Lower lobe of right lung (tissue), 2 donors: ENCODE data around the gene TRPV6. TPM values are rescaled to one million over a fixed set of nuclear protein-coding genes. Genes with fewer than 3 reads are reported as not detected.

Source experiments
- ATAC-seq, 2 donors: fragments of 200-7000 bp; cut with Tn5 transposase; one replicate each; pipeline ENCODE4 v1.9.1; 2020 to 2022; ENCODE audit warnings: mild to moderate bottlenecking in 2 of 2, moderate library complexity in 2 of 2
- DNase-seq: peaks from one replicate; pipeline ENCODE4 v3.0.0-alpha.2; 2020
- H3K27ac ChIP-seq: fragments of 200-600 bp; one replicate; pipeline ENCODE4 v1.8.0; 2022
- H3K27me3 ChIP-seq: fragments of 200-600 bp; one replicate; pipeline ENCODE4 v1.8.0; 2022; ENCODE audit warnings: low read depth
- H3K36me3 ChIP-seq: fragments of 200-600 bp; one replicate; pipeline ENCODE4 v1.8.0; 2022; ENCODE audit warnings: mild to moderate bottlenecking
- H3K4me1 ChIP-seq: fragments of 200-600 bp; one replicate; pipeline ENCODE4 v1.8.0; 2022
- H3K4me3 ChIP-seq: fragments of 200-600 bp; one replicate; pipeline ENCODE4 v1.8.0; 2022; ENCODE audit warnings: mild to moderate bottlenecking
- H3K9me3 ChIP-seq: fragments of 200-600 bp; one replicate; pipeline ENCODE4 v1.8.0; 2022
- intact Hi-C: fragments of 100-400 bp; cut with DNase I; formaldehyde crosslinking; loops from one replicate; pipeline ENCODE4 v1.11.0; 2022
- total RNA-seq: library from RNA; stranded (reverse); fragmentation: NEBNext Ultra II Directional; extraction: Animal tissue kit (Norgen Biotek cat#: 25700); gene quantifications from one replicate; pipeline ENCODE4 v1.2.1, GENCODE V29; 2021
- TF ChIP-seq, protein P1 (sequence below): fragments of 200-600 bp; IDR thresholded peaks from one replicate; pipeline ENCODE4 v1.8.0; 2022; ENCODE audit warnings: antibody characterized with exemption, mild to moderate bottlenecking
- donor health status: DM: no; HTN: yes; CAD: no; lungs with severe emphysema.

The TRPV6 gene
- total RNA-seq, 1 donor from 2014 or later = 0.21 TPM

DNA sequence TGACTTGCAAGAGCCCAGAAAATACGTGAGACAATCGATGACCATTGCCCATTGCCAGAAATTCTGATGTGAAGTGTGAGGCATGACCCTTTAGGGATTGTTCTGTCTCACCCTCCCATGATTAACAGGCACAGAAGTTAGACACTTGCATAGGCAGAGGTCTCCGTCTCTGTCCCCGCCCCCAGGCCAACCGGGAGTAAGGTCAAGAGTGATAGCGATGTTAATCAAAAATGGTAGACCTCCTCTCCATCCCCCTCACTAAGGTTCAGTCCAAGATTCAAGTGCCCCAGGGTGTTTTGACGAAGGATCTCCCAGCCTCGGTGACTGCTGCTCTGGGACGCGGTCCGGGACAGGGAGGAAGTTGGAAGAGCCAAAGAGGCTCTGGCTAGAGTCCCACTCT is 22.7 kb upstream of the TRPV6 start:
- TF ChIP-seq, protein P1, sequence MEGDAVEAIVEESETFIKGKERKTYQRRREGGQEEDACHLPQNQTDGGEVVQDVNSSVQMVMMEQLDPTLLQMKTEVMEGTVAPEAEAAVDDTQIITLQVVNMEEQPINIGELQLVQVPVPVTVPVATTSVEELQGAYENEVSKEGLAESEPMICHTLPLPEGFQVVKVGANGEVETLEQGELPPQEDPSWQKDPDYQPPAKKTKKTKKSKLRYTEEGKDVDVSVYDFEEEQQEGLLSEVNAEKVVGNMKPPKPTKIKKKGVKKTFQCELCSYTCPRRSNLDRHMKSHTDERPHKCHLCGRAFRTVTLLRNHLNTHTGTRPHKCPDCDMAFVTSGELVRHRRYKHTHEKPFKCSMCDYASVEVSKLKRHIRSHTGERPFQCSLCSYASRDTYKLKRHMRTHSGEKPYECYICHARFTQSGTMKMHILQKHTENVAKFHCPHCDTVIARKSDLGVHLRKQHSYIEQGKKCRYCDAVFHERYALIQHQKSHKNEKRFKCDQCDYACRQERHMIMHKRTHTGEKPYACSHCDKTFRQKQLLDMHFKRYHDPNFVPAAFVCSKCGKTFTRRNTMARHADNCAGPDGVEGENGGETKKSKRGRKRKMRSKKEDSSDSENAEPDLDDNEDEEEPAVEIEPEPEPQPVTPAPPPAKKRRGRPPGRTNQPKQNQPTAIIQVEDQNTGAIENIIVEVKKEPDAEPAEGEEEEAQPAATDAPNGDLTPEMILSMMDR = no peak
- Histone ChIP-seq H3K9me3 (peaks cover 4% of the 10 kb centered on the region), H3K4me3 (no peak overlapping the region), H3K27ac (no peak overlapping the region), H3K27me3 (no peaks in the 10 kb centered on the region), H3K36me3 (no peaks in the 10 kb centered on the region), H3K4me1 (no peaks in the 10 kb centered on the region)
- intact Hi-C loops = no loop called here
- no peak for ATAC-seq
- DNase-seq = no peak

DNA sequence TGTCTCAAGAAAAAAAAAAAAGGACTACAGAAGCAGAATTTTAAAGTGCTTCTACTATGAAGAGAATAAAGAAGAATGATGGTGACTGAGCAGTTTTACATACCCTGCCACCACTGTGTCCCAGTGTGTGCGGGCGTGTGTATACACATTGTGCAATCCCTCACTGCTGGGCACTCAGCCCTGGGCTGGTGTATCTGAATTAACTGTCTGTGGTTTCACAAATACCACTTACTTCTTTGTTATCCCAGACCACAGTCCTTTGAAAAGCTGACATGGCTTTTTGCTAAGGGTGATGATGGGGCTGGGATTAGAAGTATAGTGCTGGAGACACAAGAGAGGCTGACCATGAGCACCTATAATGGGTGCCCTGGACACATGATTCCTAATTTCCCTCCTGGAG is 21.1 kb upstream of the TRPV6 start:
- Histone ChIP-seq H3K27ac (no peak overlapping the region), H3K4me3 (no peak overlapping the region), H3K27me3 (no peaks in the 10 kb centered on the region), H3K36me3 (no peaks in the 10 kb centered on the region), H3K9me3 (peaks cover 4% of the 10 kb centered on the region), H3K4me1 (no peaks in the 10 kb centered on the region)
- intact Hi-C loops = no loop called here
- DNase-seq (no peak), ATAC-seq (no peak)
- TF ChIP-seq, protein P1 = no peak

DNA sequence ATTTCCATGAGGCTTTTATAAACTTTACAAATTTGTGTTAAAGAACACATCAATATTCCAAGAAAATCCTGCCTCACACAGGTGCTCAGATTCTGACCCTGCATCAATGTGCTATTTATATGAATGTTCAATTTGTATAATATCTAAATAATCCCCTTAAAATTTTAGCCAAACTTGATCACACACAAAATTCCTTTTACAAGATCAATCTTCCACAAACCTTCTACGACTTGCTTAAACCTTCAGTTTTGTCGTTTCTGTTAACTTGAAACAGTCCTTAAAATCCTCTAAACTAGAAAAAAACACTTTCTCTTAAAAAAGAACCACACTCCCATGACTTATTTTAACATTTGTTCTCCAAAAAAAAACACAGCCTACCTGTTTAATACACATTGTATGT is 20.2 kb upstream of the TRPV6 start:
- intact Hi-C loops = no loop called here

DNA sequence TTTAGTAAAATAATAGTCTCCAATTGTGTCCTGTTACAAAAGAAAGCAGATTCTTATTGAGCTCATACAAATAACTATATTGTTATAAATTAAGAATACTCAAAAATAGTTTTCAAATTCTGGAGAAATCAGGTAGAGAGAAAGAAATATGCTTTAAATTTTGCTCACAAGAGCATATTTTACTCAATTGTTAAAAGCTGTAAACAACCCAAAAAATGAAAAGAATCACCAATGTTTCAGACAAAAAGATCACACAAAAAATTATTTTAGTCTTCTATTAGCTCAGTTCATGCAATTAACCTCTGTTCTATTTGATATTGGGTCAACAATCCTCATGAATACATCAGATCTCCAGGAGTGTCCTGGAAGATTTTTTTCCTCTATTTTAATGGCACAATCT is 18.6 kb upstream of the TRPV6 start:
- DNase-seq (no peak), ATAC-seq (no peak)
- TF ChIP-seq, protein P1 = no peak
- no peak overlapping the region for H3K4me3 ChIP-seq
- H3K4me1 ChIP-seq = no peaks in the 10 kb centered on the region
- H3K27me3 ChIP-seq = no peaks in the 10 kb centered on the region
- no peak overlapping the region for H3K27ac ChIP-seq
- intact Hi-C loops = no loop called here
- peaks cover 4% of the 10 kb centered on the region for H3K9me3 ChIP-seq
- no peaks in the 10 kb centered on the region for H3K36me3 ChIP-seq

More for the DNA sequence above, 20.2 kb upstream of the TRPV6 start:
- Histone ChIP-seq H3K27ac (no peak overlapping the region), H3K27me3 (no peaks in the 10 kb centered on the region), H3K4me1 (no peaks in the 10 kb centered on the region), H3K9me3 (peaks cover 4% of the 10 kb centered on the region), H3K4me3 (no peak overlapping the region), H3K36me3 (no peaks in the 10 kb centered on the region)
- no peak for ATAC-seq
- DNase-seq = no peak
- TF ChIP-seq, protein P1 = no peak

DNA sequence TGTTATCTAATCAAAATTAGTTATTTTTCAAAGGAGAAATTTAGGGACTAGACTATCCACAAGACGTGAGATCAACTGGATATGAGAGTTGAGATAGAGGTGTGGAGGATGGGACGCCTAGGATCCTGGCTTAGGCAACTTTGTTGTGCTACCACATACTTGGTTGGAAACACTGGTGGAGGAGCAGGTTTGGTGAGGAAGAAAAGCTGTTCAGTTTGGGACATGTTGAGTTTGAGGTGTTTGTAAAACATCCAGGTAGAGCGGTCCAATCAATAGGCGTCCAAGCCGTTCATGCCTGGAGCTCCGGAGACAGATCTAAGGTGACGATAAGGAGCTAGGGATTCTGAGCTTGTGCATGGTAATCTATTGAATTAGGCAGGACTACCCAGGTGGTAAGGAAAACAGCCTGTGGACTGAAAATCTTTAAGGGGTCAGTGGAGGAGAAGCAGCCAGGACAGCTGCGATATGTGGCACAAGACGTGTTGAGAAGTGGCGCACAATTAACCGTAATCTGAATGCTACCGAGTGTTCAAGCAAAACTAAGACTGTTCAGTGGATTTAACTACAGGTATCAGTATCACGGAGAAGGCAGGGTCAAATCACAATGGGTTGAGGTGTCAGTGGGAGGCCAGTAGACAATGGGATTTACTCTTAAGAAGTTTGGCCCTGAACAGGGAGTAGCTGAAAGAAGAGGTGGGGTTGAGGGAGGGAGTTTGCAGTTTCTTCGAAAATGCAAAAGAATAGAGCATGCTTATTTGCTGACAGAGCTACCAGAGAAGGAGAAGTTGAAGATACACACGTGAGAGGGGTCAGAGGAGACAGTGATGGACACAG is 16.1 kb upstream of the TRPV6 start:
- ATAC-seq (no peak), DNase-seq (no peak)
- no peaks in the 10 kb centered on the region for H3K27me3 ChIP-seq
- H3K9me3 ChIP-seq = peaks cover 4% of the 10 kb centered on the region
- TF ChIP-seq, protein P1 = no peak
- intact Hi-C loops = no loop called here
- no peaks in the 10 kb centered on the region for H3K36me3 ChIP-seq
- no peak overlapping the region for H3K27ac ChIP-seq
- no peaks in the 10 kb centered on the region for H3K4me1 ChIP-seq
- no peak overlapping the region for H3K4me3 ChIP-seq
